Measurements from ENCODE around the gene CHRNA5.
A peak's percentile ranks its signal among the peaks of the same experiment; 100 is the strongest.
"Not testable (repeated sequence)": the region's sequence is repeated elsewhere in the genome, so short reads cannot be mapped to it uniquely, and the experiment has no call there.

Gene CHRNA5

DNA sequence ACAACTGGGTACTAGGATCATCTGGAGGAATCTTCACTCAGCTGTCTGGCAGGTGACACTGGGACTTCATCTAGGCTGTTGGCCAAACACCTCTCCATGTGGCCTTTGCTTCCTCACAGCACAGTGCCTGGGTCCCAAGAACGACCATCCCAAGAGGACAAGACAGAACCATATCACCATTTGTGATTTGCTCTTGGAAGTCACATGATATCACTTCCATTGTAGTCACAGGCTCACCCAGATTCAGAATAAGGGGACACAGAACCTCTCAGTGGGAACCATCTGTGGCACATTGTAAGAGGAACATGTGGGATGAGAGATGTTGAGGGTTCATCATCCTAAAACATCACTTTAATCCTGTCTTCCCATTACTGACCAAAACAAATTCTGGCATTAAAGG lies 27.0 kb upstream of the CHRNA5 start:
- no peak overlapping the region for H3K9ac ChIP-seq (ENCODE audit: insufficient read length, low read depth)

GRCh38 chr15:78539464-78540140 lies 25.7 kb upstream of the CHRNA5 start:
- Histone ChIP-seq H3K4me3 (ENCODE audit: insufficient read length, low read depth) (peak overlapping the region; percentile 92), H3K9ac (ENCODE audit: insufficient read length, low read depth) (peak overlapping the region; percentile 98), H3K36me3 (ENCODE audit: insufficient read depth, insufficient read length, low read length) (peaks cover 31% of the 10 kb centered on the region)
- H3K9me3 ChIP-seq (ENCODE audit: insufficient read depth, low read length); H3K4me1 ChIP-seq (ENCODE audit: insufficient read depth, insufficient read length); H3K27me3 ChIP-seq (ENCODE audit: insufficient read depth, insufficient read length); DNase-seq (ENCODE audit: low read depth, low spot score): not testable (repeated sequence)

More for the DNA sequence above, 27.0 kb upstream of the CHRNA5 start:
- Histone ChIP-seq H3K36me3 (ENCODE audit: insufficient read depth, insufficient read length, low read length) (peaks cover 20% of the 10 kb centered on the region), H3K4me1 (ENCODE audit: insufficient read depth, insufficient read length) (peaks cover 6% of the 10 kb centered on the region), H3K4me3 (ENCODE audit: insufficient read length, low read depth) (no peak overlapping the region), H3K9me3 (ENCODE audit: insufficient read depth, low read length) (no peaks in the 10 kb centered on the region), H3K27me3 (ENCODE audit: insufficient read depth, insufficient read length) (no peaks in the 10 kb centered on the region)
- TF ChIP-seq SUZ12 (IDR thresholded peaks at IDR 0.05; ENCODE audit: extremely low read depth, insufficient read depth, insufficient read length) (no peak), ZNF274 (IDR thresholded peaks at IDR 0.05; ENCODE audit: low read depth, low read length) (no peak), YY1 (IDR thresholded peaks at IDR 0.05; ENCODE audit: insufficient read depth, insufficient read length) (no peak)
- DNase-seq (ENCODE audit: low read depth, low spot score) = no peak

DNA sequence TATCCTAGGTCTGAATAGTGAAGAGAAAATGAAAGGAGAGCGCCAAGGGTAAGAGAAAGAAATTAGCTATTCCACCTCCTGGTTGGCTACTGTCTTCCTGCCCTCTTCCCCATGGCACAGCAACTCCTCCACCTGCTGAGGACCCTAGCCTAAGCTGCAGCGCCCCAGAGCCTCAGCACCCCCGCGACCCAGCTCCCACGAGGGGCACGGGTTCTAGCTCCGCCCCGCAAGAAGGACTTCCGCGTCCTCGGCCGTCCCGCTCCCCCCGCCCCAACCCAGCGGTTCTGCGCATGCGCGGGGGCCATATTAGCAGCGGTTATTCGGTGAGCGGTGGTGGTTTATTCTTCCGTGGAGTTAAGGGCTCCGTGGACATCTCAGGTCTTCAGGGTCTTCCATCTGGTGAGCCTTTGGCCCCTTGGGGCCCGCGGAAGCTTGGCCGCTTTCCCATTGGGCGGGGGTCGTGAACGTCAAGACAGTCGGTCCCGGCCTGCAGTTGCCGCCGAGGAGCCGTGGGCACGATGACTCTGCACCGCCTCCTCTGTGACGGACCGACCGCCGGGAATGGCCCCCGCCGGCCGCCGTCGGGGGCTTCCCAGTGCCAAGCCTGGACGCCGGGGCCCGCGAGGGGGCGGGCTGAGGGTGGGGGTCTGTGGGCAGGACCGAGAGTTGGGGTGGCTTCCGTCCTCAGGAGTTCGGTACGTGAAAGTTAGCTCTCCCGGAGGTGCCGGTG lies 25.0 kb upstream of the CHRNA5 start, which contains the start of gene PSMA4:
Gene PSMA4 (plus strand): TSS at position 304 of the 730 bp plus-strand sequence. CDS start 1,484 bp downstream, outside the sequence.
- H3K36me3 ChIP-seq (ENCODE audit: insufficient read depth, insufficient read length, low read length) = peaks cover 38% of the 10 kb centered on the region
- H3K27me3 ChIP-seq (ENCODE audit: insufficient read depth, insufficient read length) = no peaks in the 10 kb centered on the region
- TF ChIP-seq YY1 (IDR thresholded peaks at IDR 0.05; ENCODE audit: insufficient read depth, insufficient read length) = peak; percentile 67
- TF ChIP-seq ZNF274 (IDR thresholded peaks at IDR 0.05; ENCODE audit: low read depth, low read length) = no peak
- H3K9ac ChIP-seq (ENCODE audit: insufficient read length, low read depth) = peak within 1 kb of the TSS; percentile 98
- no peaks in the 10 kb centered on the region for H3K9me3 ChIP-seq (ENCODE audit: insufficient read depth, low read length)
- DNase-seq (ENCODE audit: low read depth, low spot score) = peak; percentile 71
- H3K4me3 ChIP-seq (ENCODE audit: insufficient read length, low read depth) = peak within 1 kb of the TSS; percentile 92
- H3K4me1 ChIP-seq (ENCODE audit: insufficient read depth, insufficient read length) = peaks cover 6% of the 10 kb centered on the region

DNA sequence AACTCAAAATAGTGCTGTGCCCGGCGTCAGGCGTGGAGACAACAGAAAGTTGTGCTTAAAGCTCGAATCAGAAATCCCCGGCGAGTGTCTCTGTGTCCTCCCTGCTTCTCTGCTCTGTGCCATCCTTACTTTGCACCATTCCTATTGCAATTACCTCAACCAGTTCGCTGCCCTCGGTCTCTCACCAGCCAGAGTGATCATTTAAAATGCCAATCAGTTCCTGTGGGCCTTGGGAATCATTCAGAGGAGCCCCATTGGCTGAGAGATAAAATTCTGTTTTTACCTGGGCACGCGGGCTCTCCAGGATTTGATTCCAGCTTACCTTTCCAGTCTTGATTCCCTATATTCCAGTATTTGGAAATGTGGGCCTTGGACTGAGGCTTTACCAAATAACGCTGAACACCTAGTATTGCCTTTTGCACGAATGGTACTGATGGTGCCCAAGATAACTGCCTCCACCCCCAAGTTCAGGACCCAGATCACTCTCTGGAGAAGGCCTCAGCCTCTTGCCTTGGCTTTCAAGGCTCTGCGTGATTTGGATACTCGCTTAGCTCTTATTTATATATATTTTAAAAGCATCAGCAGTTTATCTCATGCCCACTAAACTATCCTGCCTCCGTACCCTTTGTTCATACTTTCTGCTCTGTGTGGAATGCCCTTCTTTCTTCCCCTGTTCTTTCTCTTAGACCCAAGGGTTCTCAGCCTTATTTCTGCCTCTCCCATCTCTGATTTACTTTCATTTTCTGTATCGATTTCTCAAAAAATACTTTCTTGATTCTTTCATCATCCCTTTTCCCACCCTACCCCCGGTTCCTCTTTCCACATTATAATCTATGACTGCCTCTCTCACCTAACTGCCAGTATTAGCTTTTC lies 24.2 kb upstream of the CHRNA5 start:
- Histone ChIP-seq H3K4me3 (ENCODE audit: insufficient read length, low read depth) (peak overlapping the region; percentile 92), H3K9me3 (ENCODE audit: insufficient read depth, low read length) (no peaks in the 10 kb centered on the region), H3K36me3 (ENCODE audit: insufficient read depth, insufficient read length, low read length) (peaks cover 46% of the 10 kb centered on the region), H3K4me1 (ENCODE audit: insufficient read depth, insufficient read length) (peaks cover 6% of the 10 kb centered on the region), H3K9ac (ENCODE audit: insufficient read length, low read depth) (peak overlapping the region; percentile 98), H3K27me3 (ENCODE audit: insufficient read depth, insufficient read length) (no peaks in the 10 kb centered on the region)
- DNase-seq (ENCODE audit: low read depth, low spot score) = no peak
- TF ChIP-seq SUZ12 (IDR thresholded peaks at IDR 0.05; ENCODE audit: extremely low read depth, insufficient read depth, insufficient read length) = no peak
- TF ChIP-seq YY1 (IDR thresholded peaks at IDR 0.05; ENCODE audit: insufficient read depth, insufficient read length) = no peak
- no peak for TF ChIP-seq ZNF274 (IDR thresholded peaks at IDR 0.05; ENCODE audit: low read depth, low read length)

GRCh38 chr15:78541744-78542034 lies 23.6 kb upstream of the CHRNA5 start:
- TF ChIP-seq ZNF274 (IDR thresholded peaks at IDR 0.05; ENCODE audit: low read depth, low read length) = no peak
- no peak for TF ChIP-seq YY1 (IDR thresholded peaks at IDR 0.05; ENCODE audit: insufficient read depth, insufficient read length)
- TF ChIP-seq SUZ12 (IDR thresholded peaks at IDR 0.05; ENCODE audit: extremely low read depth, insufficient read depth, insufficient read length) = no peak
- Histone ChIP-seq H3K4me3 (ENCODE audit: insufficient read length, low read depth) (peak overlapping the region; percentile 92), H3K4me1 (ENCODE audit: insufficient read depth, insufficient read length) (peaks cover 6% of the 10 kb centered on the region), H3K36me3 (ENCODE audit: insufficient read depth, insufficient read length, low read length) (peaks cover 52% of the 10 kb centered on the region), H3K9me3 (ENCODE audit: insufficient read depth, low read length) (no peaks in the 10 kb centered on the region), H3K9ac (ENCODE audit: insufficient read length, low read depth) (peak overlapping the region; percentile 98), H3K27me3 (ENCODE audit: insufficient read depth, insufficient read length) (no peaks in the 10 kb centered on the region)
- no peak for DNase-seq (ENCODE audit: low read depth, low spot score)

- Histone ChIP-seq H3K27me3 (ENCODE audit: insufficient read depth, insufficient read length) (no peaks in the 10 kb centered on the region), H3K9me3 (ENCODE audit: insufficient read depth, low read length) (no peaks in the 10 kb centered on the region), H3K36me3 (ENCODE audit: insufficient read depth, insufficient read length, low read length) (peaks cover 61% of the 10 kb centered on the region), H3K4me3 (ENCODE audit: insufficient read length, low read depth) (no peak overlapping the region), H3K4me1 (ENCODE audit: insufficient read depth, insufficient read length) (peaks cover 6% of the 10 kb centered on the region), H3K9ac (ENCODE audit: insufficient read length, low read depth) (no peak overlapping the region)
- no peak for TF ChIP-seq ZNF274 (IDR thresholded peaks at IDR 0.05; ENCODE audit: low read depth, low read length)
- TF ChIP-seq SUZ12 (IDR thresholded peaks at IDR 0.05; ENCODE audit: extremely low read depth, insufficient read depth, insufficient read length) = no peak
- no peak for TF ChIP-seq YY1 (IDR thresholded peaks at IDR 0.05; ENCODE audit: insufficient read depth, insufficient read length)
- DNase-seq (ENCODE audit: low read depth, low spot score) = no peak
Measured at GRCh38 chr15:78542647-78543046, 22.7 kb upstream of the CHRNA5 start.

GRCh38 chr15:78550194-78550593 lies 15.1 kb upstream of the CHRNA5 start:
- no peak overlapping the region for H3K9ac ChIP-seq (ENCODE audit: insufficient read length, low read depth)

More at GRCh38 chr15:78550194-78550593, 15.1 kb upstream of the CHRNA5 start:
- H3K27me3 ChIP-seq (ENCODE audit: insufficient read depth, insufficient read length) = no peaks in the 10 kb centered on the region
- peaks cover 60% of the 10 kb centered on the region for H3K36me3 ChIP-seq (ENCODE audit: insufficient read depth, insufficient read length, low read length)
- no peaks in the 10 kb centered on the region for H3K4me1 ChIP-seq (ENCODE audit: insufficient read depth, insufficient read length)
- TF ChIP-seq SUZ12 (IDR thresholded peaks at IDR 0.05; ENCODE audit: extremely low read depth, insufficient read depth, insufficient read length) = no peak
- TF ChIP-seq ZNF274 (IDR thresholded peaks at IDR 0.05; ENCODE audit: low read depth, low read length) = no peak
- TF ChIP-seq YY1 (IDR thresholded peaks at IDR 0.05; ENCODE audit: insufficient read depth, insufficient read length) = no peak
- H3K9me3 ChIP-seq (ENCODE audit: insufficient read depth, low read length) = no peaks in the 10 kb centered on the region
- no peak overlapping the region for H3K4me3 ChIP-seq (ENCODE audit: insufficient read length, low read depth)
- DNase-seq (ENCODE audit: low read depth, low spot score) = no peak
